Upper lobe of right lung (tissue), 1 donor: ENCODE data around the gene IL1RL2. TPM values are rescaled to one million over a fixed set of nuclear protein-coding genes. Genes with fewer than 3 reads are reported as not detected.

Source experiments
- ATAC-seq: fragments of 200-7000 bp; cut with Tn5 transposase; one replicate; pipeline ENCODE4 v1.9.1; 2020; ENCODE audit warnings: mild to moderate bottlenecking, moderate library complexity
- DNase-seq: peaks from one replicate; pipeline ENCODE4 v3.0.0-alpha.2; 2020
- H3K27ac ChIP-seq: fragments of 200-600 bp; one replicate; pipeline ENCODE4 v1.8.0; 2022
- H3K27me3 ChIP-seq: fragments of 200-600 bp; one replicate; pipeline ENCODE4 v1.8.0; 2022; ENCODE audit warnings: mild to moderate bottlenecking
- H3K36me3 ChIP-seq: fragments of 200-600 bp; one replicate; pipeline ENCODE4 v1.8.0; 2022
- H3K4me1 ChIP-seq: fragments of 200-600 bp; one replicate; pipeline ENCODE4 v1.8.0; 2022
- H3K4me3 ChIP-seq: fragments of 200-600 bp; one replicate; pipeline ENCODE4 v1.8.0; 2022; ENCODE audit warnings: mild to moderate bottlenecking
- H3K9me3 ChIP-seq: fragments of 200-600 bp; one replicate; pipeline ENCODE4 v1.8.0; 2022
- CTCF ChIP-seq: fragments of 200-600 bp; IDR thresholded peaks from one replicate; pipeline ENCODE4 v1.8.0; 2022; ENCODE audit warnings: antibody characterized with exemption
- intact Hi-C: fragments of 100-400 bp; cut with DNase I; formaldehyde crosslinking; loops from one replicate; pipeline ENCODE4 v1.11.0; 2022
- total RNA-seq: library from RNA; stranded (reverse); fragmentation: NEBNext Ultra II Directional; extraction: Animal tissue kit (Norgen Biotek cat#: 25700); gene quantifications from one replicate; pipeline ENCODE4 v1.2.1, GENCODE V29; 2021
- donor health status: DM: no; HTN: yes; CAD: no; lungs with severe emphysema.

The IL1RL2 gene
- total RNA-seq, 1 donor from 2014 or later, result 0.58 TPM

DNA sequence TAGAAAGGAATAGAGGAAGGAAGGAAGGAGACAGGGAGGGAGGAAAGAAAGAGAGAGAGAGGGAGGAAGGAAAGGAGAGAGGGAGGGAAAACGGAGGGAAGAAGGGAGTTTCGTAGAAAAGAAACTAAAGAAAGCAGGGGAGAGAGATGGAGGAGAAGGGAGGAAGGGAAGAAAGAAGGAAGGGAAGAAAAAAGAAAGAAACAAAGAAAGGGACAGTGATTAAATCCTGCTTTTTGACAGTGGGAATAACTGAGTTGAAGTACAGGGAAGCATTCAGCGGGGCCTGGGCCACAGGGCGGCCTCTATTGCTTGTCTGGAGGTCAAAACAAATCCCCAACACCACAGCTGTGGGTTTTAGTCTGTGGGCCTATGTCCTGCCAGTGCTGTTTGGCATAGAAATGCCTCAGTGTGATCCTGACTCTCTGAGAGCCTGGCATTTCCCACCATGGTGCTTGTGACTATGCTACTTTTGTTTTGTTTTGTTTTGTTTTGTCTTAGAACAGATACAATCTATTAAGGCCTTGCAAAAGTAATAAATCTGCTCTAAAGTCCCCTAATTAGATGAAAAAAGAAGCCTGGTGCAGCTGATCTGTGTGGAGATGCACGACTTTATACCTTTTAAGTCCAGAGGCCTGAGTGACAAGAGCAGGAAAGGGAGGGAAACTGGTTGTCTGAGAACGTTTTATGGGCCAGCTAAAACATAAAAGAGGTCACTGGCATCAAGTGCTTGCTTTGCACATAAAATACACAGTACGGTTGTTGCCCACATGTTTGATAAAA lies 40.0 kb downstream of the IL1RL2 start:
- intact Hi-C loops, result no loop called here
- Histone ChIP-seq H3K4me3 (no peak overlapping the region), H3K36me3 (no peaks in the 10 kb centered on the region), H3K4me1 (peaks cover 35% of the 10 kb centered on the region), H3K9me3 (no peaks in the 10 kb centered on the region), H3K27me3 (no peaks in the 10 kb centered on the region), H3K27ac (peak overlapping the region; percentile 89)
- ATAC-seq, result no peak
- TF ChIP-seq CTCF, result no peak
- no peak for DNase-seq

- intact Hi-C loops, result no loop called here
- Histone ChIP-seq H3K4me3 (no peak overlapping the region), H3K4me1 (peaks cover 35% of the 10 kb centered on the region), H3K27me3 (no peaks in the 10 kb centered on the region), H3K27ac (no peak overlapping the region), H3K9me3 (no peaks in the 10 kb centered on the region), H3K36me3 (no peaks in the 10 kb centered on the region)
- no peak for TF ChIP-seq CTCF
- no peak for DNase-seq
- no peak for ATAC-seq
These were observed 42.4 kb downstream of the IL1RL2 start for GRCh38 chr2:102229141-102229769.

GRCh38 chr2:102230410-102230909 lies 43.6 kb downstream of the IL1RL2 start:
- no peak overlapping the region for H3K27ac ChIP-seq
- DNase-seq (no peak), ATAC-seq (no peak)
- H3K36me3 ChIP-seq, result no peaks in the 10 kb centered on the region
- no peak for TF ChIP-seq CTCF
- no peaks in the 10 kb centered on the region for H3K9me3 ChIP-seq
- no peaks in the 10 kb centered on the region for H3K27me3 ChIP-seq
- peaks cover 35% of the 10 kb centered on the region for H3K4me1 ChIP-seq
- intact Hi-C loops, result loop anchor here (10.0 kb wide), 2 partner anchors 46 to 206 kb away; partner anchors contain the start of gene IL1RL2
- no peak overlapping the region for H3K4me3 ChIP-seq

- TF ChIP-seq CTCF, result no peak
These were observed 46.5 kb downstream of the IL1RL2 start for GRCh38 chr2:102233132-102233884.

GRCh38 chr2:102235042-102235473 lies 48.2 kb downstream of the IL1RL2 start:
- DNase-seq, result no peak
- Histone ChIP-seq H3K36me3 (no peaks in the 10 kb centered on the region), H3K4me3 (no peak overlapping the region), H3K27me3 (no peaks in the 10 kb centered on the region), H3K9me3 (no peaks in the 10 kb centered on the region), H3K4me1 (peaks cover under 1% of the 10 kb centered on the region), H3K27ac (no peak overlapping the region)
- ATAC-seq, result peak; percentile 9
- no peak for TF ChIP-seq CTCF
- intact Hi-C loops, result loop anchor here (10.0 kb wide), 2 partner anchors 50 to 210 kb away; partner anchors contain the start of gene IL1RL2

More at GRCh38 chr2:102233132-102233884, 46.5 kb downstream of the IL1RL2 start:
- DNase-seq (no peak), ATAC-seq (no peak)
- peaks cover 13% of the 10 kb centered on the region for H3K4me1 ChIP-seq
- H3K27ac ChIP-seq, result no peak overlapping the region
- no peak overlapping the region for H3K4me3 ChIP-seq
- intact Hi-C loops, result loop anchor here (10.0 kb wide), 2 partner anchors 49 to 209 kb away; partner anchors contain the start of gene IL1RL2
- H3K36me3 ChIP-seq, result no peaks in the 10 kb centered on the region
- no peaks in the 10 kb centered on the region for H3K9me3 ChIP-seq
- no peaks in the 10 kb centered on the region for H3K27me3 ChIP-seq
